GM12891 (cell line): ENCODE measurements around the gene DHRSX.

Experiments
- DNase-seq: peaks from one replicate; pipeline ENCODE4 v3.0.0; 2011; ENCODE audit warnings: low spot score; ENCODE audit not compliant: insufficient read length
- FAIRE-seq: peaks from 2 replicates; lab custom pipeline; 2011; peaks lifted over from hg19 to GRCh38; lab: Jason Lieb, UNC
- PAX5 ChIP-seq: IDR thresholded peaks from 2 replicates; pipeline ENCODE4 v1.6.1; 2011; ENCODE audit warnings: low read length, moderate library complexity, mild to moderate bottlenecking; ENCODE audit not compliant: insufficient read depth, severe bottlenecking
- POLR2A ChIP-seq: IDR thresholded peaks from 2 replicates; pipeline ENCODE4 v1.6.1; 2011; ENCODE audit warnings: low read depth, low read length, control low read depth
- POLR2AphosphoS5 ChIP-seq: IDR thresholded peaks from 2 replicates; pipeline ENCODE4 v1.6.1; 2011; ENCODE audit warnings: low read depth, low read length, control low read depth
- POU2F2 ChIP-seq: IDR thresholded peaks from 2 replicates; pipeline ENCODE4 v1.6.1; 2011; ENCODE audit warnings: low read depth, mild to moderate bottlenecking, control low read depth, low read length, moderate library complexity
- SPI1 ChIP-seq: IDR thresholded peaks from 2 replicates; pipeline ENCODE4 v1.6.1; 2011; ENCODE audit warnings: low read depth, low read length, control low read depth
- TAF1 ChIP-seq: IDR thresholded peaks from 2 replicates; pipeline ENCODE4 v1.6.1; 2011; ENCODE audit warnings: low read depth, low read length, control low read depth

DHRSX gene

GRCh38 chrX:2410279-2411020 is 90.3 kb downstream of the DHRSX start:
- DNase-seq: no peak
- no peak for TF ChIP-seq POU2F2
- TF ChIP-seq PAX5: no peak
- TF ChIP-seq TAF1: no peak
- no peak for TF ChIP-seq SPI1
- TF ChIP-seq POLR2A: no peak
- no peak for TF ChIP-seq POLR2AphosphoS5
- FAIRE-seq: no peak

DNA sequence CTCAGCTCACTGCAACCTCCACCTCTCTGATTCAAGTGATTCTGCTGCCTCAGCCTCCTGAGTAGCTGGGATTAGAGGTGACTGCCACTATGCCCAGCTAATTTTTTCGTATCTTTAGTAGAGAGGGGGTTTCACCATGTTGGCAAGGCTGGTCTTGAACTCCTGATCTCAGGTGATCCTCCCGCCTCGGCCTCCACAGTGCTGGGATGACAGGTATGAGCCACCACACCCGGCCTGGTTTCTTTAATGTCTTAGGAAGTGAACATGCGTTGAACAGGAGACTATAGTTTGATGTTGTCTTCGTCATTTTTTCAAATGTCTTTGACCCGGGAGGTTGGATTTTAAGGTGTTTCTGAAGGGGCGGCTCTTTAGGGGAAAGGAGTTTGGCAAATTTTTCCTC is 91.0 kb downstream of the DHRSX start:
- DNase-seq (no peak), FAIRE-seq (no peak)
- TF ChIP-seq POLR2A (no peak), TAF1 (no peak), PAX5 (no peak), POLR2AphosphoS5 (no peak), POU2F2 (no peak), SPI1 (no peak)

DNA sequence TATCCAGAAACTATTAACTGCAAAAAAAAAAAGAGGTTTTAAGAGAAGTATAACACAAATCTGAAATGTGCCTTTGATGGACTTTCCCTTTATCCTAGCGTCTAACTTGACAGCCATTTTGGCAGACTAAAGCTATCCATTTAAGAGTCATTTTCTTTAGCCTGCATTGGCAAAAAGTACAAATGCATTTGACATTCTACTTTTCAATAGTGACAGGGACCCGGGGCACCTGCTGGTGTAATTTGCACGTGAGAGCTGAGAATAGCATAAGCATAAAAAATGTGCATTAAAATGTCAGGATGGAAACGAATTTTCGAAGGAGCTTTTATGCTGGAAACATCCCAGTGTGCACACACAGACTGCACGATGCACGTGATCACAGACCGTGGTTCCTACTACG is 91.9 kb downstream of the DHRSX start:
- no peak for FAIRE-seq
- TF ChIP-seq PAX5 (no peak), SPI1 (no peak), TAF1 (no peak)
- DNase-seq: no peak

DNA sequence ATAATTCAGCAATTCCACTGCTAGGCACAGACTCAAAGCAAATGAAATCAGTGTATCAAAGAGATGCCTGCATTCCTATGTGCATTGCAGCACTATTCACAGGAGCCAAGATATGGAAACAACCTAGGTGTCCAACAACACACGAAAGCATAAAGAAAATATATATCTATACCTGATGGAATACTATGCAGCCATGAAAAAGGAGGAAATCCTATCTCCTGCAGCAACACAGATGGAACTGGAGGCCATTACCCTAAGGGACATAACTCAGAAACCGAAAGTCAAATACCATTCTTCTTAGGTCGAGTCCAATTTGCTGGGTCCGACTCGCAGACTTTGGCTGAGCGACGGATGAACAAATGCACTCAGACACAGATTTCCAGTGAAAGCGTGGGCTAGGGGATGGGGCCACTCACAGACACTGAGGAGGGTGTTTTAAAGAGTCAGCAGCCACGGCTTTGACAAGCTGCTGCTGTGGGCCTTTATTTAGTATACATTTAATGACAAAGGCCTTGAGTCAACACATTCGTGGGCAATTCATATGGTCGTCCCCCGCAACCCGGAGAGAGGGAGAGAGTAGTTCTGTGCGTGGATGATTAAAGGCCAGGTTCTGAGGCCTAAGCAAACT is 93.8 kb downstream of the DHRSX start:
- DNase-seq (no peak), FAIRE-seq (no peak)
- TF ChIP-seq POLR2AphosphoS5 (no peak), POLR2A (no peak), POU2F2 (no peak), PAX5 (no peak), TAF1 (no peak), SPI1 (no peak)

DNA sequence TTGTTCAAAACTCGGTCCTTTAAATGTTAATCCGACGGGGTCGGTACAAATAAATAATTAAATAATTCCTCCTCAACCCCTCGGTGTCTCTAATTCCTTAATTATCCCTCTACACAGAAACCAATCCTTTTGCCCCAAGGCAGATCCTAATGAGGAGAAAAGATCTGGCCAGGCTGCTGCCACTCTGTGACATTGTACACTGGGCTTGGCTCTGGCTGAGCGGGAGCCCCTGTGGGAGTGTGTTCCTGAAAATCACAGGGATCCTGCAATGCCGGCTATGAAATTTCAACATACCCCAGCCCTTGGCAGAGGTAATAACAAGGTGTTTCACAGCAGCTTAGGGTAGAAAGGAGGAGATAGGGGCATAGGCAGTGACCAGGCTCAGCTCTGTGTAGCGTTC is 96.0 kb downstream of the DHRSX start:
- DNase-seq (no peak), FAIRE-seq (no peak)
- TF ChIP-seq POLR2A (no peak), TAF1 (no peak), POLR2AphosphoS5 (no peak), POU2F2 (no peak), PAX5 (no peak), SPI1 (no peak)

GRCh38 chrX:2402361-2402690 is 98.5 kb downstream of the DHRSX start:
- no peak for FAIRE-seq

DNA sequence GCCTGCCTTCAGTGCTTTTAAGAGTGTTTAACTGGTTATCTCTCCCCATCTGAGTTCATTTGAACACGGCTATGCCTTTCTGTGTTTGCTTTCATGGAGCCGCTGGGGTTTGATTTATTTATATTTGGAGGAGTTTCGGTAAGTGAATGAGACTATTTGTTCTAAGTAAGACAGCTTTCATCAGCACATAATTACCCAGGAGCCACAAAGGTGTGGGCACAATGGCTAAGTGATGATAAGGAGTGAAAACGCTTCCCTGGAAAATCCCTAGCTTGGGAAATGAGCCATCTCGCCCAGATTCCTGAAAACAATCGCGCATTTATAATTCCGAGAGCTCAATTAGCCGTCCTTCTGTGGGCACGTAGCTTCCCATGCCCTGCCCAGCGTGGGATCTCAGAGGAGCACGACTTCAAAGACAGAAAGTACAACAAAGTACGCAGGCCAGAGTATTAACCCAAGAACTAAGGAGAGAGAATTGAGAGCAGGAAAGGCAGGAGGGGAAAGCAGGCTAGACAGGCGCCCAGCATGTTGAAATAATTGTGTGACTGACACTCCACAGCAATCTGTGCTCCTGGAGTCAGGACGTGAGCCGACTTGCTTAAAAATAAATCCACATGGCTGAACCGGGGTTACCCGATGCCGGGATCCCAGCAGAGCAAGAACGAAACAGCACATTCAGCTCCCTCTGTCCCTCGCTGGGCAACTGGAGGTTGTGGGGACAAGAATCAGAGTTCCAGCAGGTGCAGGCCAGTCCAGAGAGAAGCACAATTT is 99.0 kb downstream of the DHRSX start:
- no peak for DNase-seq
- TF ChIP-seq SPI1 (no peak), TAF1 (no peak), POLR2A (no peak), POU2F2 (no peak), POLR2AphosphoS5 (no peak), PAX5 (no peak)
- FAIRE-seq: no peak

More at GRCh38 chrX:2402361-2402690, 98.5 kb downstream of the DHRSX start:
- TF ChIP-seq POLR2AphosphoS5: no peak
- TF ChIP-seq SPI1: no peak
- TF ChIP-seq POU2F2: no peak
- no peak for TF ChIP-seq POLR2A
- DNase-seq: no peak

- no peak for TF ChIP-seq PAX5
- TF ChIP-seq POU2F2: no peak
- no peak for TF ChIP-seq TAF1
- TF ChIP-seq SPI1: no peak
- TF ChIP-seq POLR2AphosphoS5: no peak
- no peak for TF ChIP-seq POLR2A
- DNase-seq: no peak
- no peak for FAIRE-seq
Measured at GRCh38 chrX:2401201-2401589, 99.6 kb downstream of the DHRSX start.

GRCh38 chrX:2398064-2398656 is 102.6 kb downstream of the DHRSX start:
- DNase-seq (no peak), FAIRE-seq (no peak)
- no peak for TF ChIP-seq PAX5
- TF ChIP-seq TAF1: no peak
- no peak for TF ChIP-seq SPI1
- no peak for TF ChIP-seq POLR2AphosphoS5
- TF ChIP-seq POU2F2: no peak
- TF ChIP-seq POLR2A: no peak
